ENCODE data around the gene AQP11. TPM values are rescaled to one million over a fixed set of nuclear protein-coding genes. Genes with fewer than 3 reads are reported as not detected.

Gene AQP11
- total RNA-seq, 8 experiments from 2014 or later: 3.7 to 7.9 (median 5.7) TPM

- 75 to 100% (median 88%) methylated on average over 1 to 3 of the region's 3 CpGs for WGBS, 10 experiments
- Histone ChIP-seq H3K4me1 (replicated peaks in 1 of 2) (no peaks in the 10 kb centered on the region), H3K4me3 (no peak overlapping the region), H3K27ac (no peak overlapping the region)
- ATAC-seq (replicated peaks in 6 of 8): peak in 1 of 8 experiments; percentile 28
- in situ Hi-C loops (cut with MboI; ENCODE audit: low pct_unique_long_range_greater_than_20kb in 2 of 9, low sequenced_read_pairs in 9 of 9, unreplicated experiment in 9 of 9): no loop called here
These were observed 58.0 kb downstream of the AQP11 start for GRCh38 chr11:77647654-77648305.

GRCh38 chr11:77650123-77650522 is 60.4 kb downstream of the AQP11 start:
- Histone ChIP-seq H3K4me3 (no peak overlapping the region), H3K4me1 (replicated peaks in 1 of 2) (no peaks in the 10 kb centered on the region), H3K27ac (no peak overlapping the region)
- WGBS, 10 experiments: 33 to 83% (median 67%) methylated on average over 1 to 3 of the region's 3 CpGs; no CpG with 5 or more reads in 1 of the 10 experiments
- in situ Hi-C loops (cut with MboI; ENCODE audit: low pct_unique_long_range_greater_than_20kb in 2 of 9, low sequenced_read_pairs in 9 of 9, unreplicated experiment in 9 of 9): no loop called here
- no peak for ATAC-seq (replicated peaks in 6 of 8)

GRCh38 chr11:77654770-77655434 is 65.1 kb downstream of the AQP11 start:
- peak in 2 of 8 experiments; percentile 17 to 26 for ATAC-seq (replicated peaks in 6 of 8)
- in situ Hi-C loops (cut with MboI; ENCODE audit: low pct_unique_long_range_greater_than_20kb in 2 of 9, low sequenced_read_pairs in 9 of 9, unreplicated experiment in 9 of 9): no loop called here
- Histone ChIP-seq H3K4me1 (replicated peaks in 1 of 2) (no peaks in the 10 kb centered on the region), H3K27ac (no peak overlapping the region), H3K4me3 (no peak overlapping the region)
- WGBS, 10 experiments: 60 to 100% (median 80%) methylated on average over 1 to 4 of the region's 4 CpGs; no CpG with 5 or more reads in 3 of the 10 experiments

- Histone ChIP-seq H3K27ac (no peak overlapping the region), H3K4me3 (no peak overlapping the region), H3K4me1 (replicated peaks in 1 of 2) (no peaks in the 10 kb centered on the region)
- no peak for ATAC-seq (replicated peaks in 6 of 8)
- WGBS, 10 experiments: 60 to 100% (median 90%) methylated on average over 1 to 7 of the region's 7 CpGs; no CpG with 5 or more reads in 1 of the 10 experiments
- in situ Hi-C loops (cut with MboI; ENCODE audit: low pct_unique_long_range_greater_than_20kb in 2 of 9, low sequenced_read_pairs in 9 of 9, unreplicated experiment in 9 of 9): no loop called here
These were observed 66.6 kb downstream of the AQP11 start for GRCh38 chr11:77656362-77656761.

- H3K27ac ChIP-seq: no peak overlapping the region
- in situ Hi-C loops (cut with MboI; ENCODE audit: low pct_unique_long_range_greater_than_20kb in 2 of 9, low sequenced_read_pairs in 9 of 9, unreplicated experiment in 9 of 9): no loop called here
- peak in 2 of 8 experiments; percentile 48 to 58 for ATAC-seq (replicated peaks in 6 of 8)
- no peaks in the 10 kb centered on the region for H3K4me1 ChIP-seq (replicated peaks in 1 of 2)
- 55 to 100% (median 83%) methylated on average over 3 to 4 of the region's 4 CpGs; no CpG with 5 or more reads in 1 of the 10 experiments for WGBS, 10 experiments
- no peak overlapping the region for H3K4me3 ChIP-seq
These were observed 68.7 kb downstream of the AQP11 start for GRCh38 chr11:77658213-77659013.

Other genes starting within 250 kb of the AQP11 start
- 100 to 1,000 TPM in 2 of 8 experiments, 10 to 100 TPM in 6; 36.6 to 108 (median 48.7) TPM for gene PAK1, start 115.9 kb upstream of the AQP11 start, total RNA-seq
- 100 to 1,000 TPM in 7 of 8 experiments, 10 to 100 TPM in 1; 94.9 to 163 (median 144) TPM for gene CLNS1A, start 47.8 kb downstream of the AQP11 start, total RNA-seq
- 10 to 100 TPM; 37.1 to 94.8 (median 55.2) TPM for gene RSF1, start 230.8 kb downstream of the AQP11 start, total RNA-seq
- gene AAMDC, start 231.2 kb downstream of the AQP11 start, total RNA-seq: 10 to 100 TPM; 13.5 to 40.4 (median 18.5) TPM

Data from motor neuron (in vitro differentiated cells).